ENCODE measurements around the gene EOLA1. TPM values are rescaled to one million over a fixed set of nuclear protein-coding genes. Genes with fewer than 3 reads are reported as not detected.
"Not testable (repeated sequence)": the region's sequence is repeated elsewhere in the genome, so short reads cannot be mapped to it uniquely, and the experiment has no call there.

EOLA1 gene
- total RNA-seq, 1 experiment from 2014 or later, result 10.9 TPM

DNA sequence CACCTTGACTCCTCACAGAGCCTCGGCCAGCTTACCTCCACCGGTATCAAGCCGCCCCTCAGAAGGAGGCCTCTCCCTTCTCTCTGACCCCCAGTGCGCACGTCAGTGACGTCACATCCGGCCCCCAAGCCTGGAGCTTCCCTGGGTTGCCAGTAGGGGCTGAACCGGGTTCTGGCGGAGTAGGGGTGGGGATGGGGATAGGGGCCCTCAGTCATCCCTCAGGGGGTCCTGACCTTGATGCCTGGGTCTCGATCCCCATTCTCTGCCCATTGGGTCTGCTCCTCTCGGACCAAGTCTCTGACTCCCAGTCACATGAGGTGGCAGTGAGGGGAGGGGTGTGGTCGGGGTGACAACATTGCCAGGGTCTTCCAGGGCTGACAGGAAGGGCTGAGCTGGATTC, 46.5 kb downstream of the EOLA1 start, which contains the start of gene MAGEA9B:
MAGEA9B (minus strand) TSS at position 101 of the 400 bp plus-strand sequence. CDS start 4,280 bp downstream, outside the sequence.
- H3K27me3 ChIP-seq; H3K36me3 ChIP-seq; H3K9me3 ChIP-seq (replicated peaks); H3K4me1 ChIP-seq; H3K4me3 ChIP-seq; DNase-seq; H3K27ac ChIP-seq: not testable (repeated sequence)

DNA sequence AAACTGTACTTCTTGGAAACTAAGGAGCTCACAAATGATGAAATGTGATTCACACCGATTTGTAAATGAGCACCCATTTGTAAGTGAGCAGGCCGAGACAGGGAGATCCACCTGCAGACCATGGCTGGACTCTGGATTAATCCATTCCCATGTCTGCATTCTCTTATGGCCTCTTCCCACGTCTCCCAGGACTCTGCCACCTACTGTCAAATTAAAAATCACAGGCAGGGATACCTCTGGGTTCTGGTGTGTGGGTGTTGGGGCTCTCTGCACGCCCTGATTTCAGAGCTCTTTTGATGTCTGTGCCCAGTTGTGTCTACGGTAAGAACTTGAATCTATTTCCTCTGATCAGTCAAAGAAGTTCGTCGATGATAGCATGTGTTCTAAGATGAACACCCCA, 50.2 kb downstream of the EOLA1 start:
- H3K27me3 ChIP-seq; DNase-seq; H3K27ac ChIP-seq; H3K4me1 ChIP-seq; H3K4me3 ChIP-seq; H3K36me3 ChIP-seq; H3K9me3 ChIP-seq (replicated peaks): not testable (repeated sequence)

GRCh38 chrX:149595214-149595613, 54.4 kb downstream of the EOLA1 start, which contains the start of gene HSFX2:
HSFX2 (minus strand) TSS chrX:149595314; CDS start chrX:149594700, 614 bp downstream.
- H3K27me3 ChIP-seq; H3K27ac ChIP-seq; H3K36me3 ChIP-seq; H3K4me1 ChIP-seq; H3K4me3 ChIP-seq; DNase-seq; H3K9me3 ChIP-seq (replicated peaks): not testable (repeated sequence)

DNA sequence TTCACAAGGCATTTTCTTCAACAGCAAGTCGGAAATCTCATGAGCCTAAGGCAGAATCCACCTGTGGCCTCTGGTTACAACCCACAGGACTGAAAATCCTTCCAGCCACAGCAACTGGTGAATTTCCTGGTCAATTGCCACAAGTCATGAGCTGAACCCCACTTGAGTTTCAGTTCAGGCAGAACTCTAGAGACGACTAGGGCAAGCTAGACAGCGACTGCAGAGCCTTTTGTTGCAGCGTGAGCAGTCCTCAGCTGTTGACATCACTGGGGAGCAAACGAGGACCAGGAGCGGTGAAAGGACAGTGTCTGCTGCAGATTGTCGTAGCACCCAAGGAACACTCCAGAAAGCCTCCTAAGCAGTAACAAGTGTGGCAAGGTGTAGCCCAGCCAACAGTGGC, 55.1 kb downstream of the EOLA1 start:
- H3K27ac ChIP-seq; DNase-seq; H3K36me3 ChIP-seq; H3K4me1 ChIP-seq; H3K9me3 ChIP-seq (replicated peaks); H3K4me3 ChIP-seq; H3K27me3 ChIP-seq: not testable (repeated sequence)

Other genes with a start within 250 kb of the EOLA1 start
- gene IDS, start 35.7 kb upstream of the EOLA1 start, total RNA-seq (2014; rRNA removed; shearing (Covaris generic)), result 17.0 and 20.0 TPM in 2 replicates
- gene HSFX3, start 8.9 kb downstream of the EOLA1 start, total RNA-seq (2014; rRNA removed; shearing (Covaris generic)), result not detected in 2 replicates
- not detected in 2 replicates for gene MAGEA9B, start 46.4 kb downstream of the EOLA1 start, total RNA-seq (2014; rRNA removed; shearing (Covaris generic))
- gene HSFX2, start 54.3 kb downstream of the EOLA1 start, total RNA-seq (2014; rRNA removed; shearing (Covaris generic)), result not detected in 2 replicates
- 17.7 and 19.1 TPM in 2 replicates for gene TMEM185A, start 90.8 kb downstream of the EOLA1 start, total RNA-seq (2014; rRNA removed; shearing (Covaris generic))
- not detected in 2 replicates for gene MAGEA11, start 171.0 kb downstream of the EOLA1 start, total RNA-seq (2014; rRNA removed; shearing (Covaris generic))
- gene HSFX1, start 233.1 kb downstream of the EOLA1 start, total RNA-seq (2014; rRNA removed; shearing (Covaris generic)), result 0.23 and 0.77 TPM in 2 replicates
- gene MAGEA9, start 240.9 kb downstream of the EOLA1 start, total RNA-seq (2014; rRNA removed; shearing (Covaris generic)), result not detected in 2 replicates

Measured in SJCRH30 (cell line).